ENCODE measurements around the gene USH1G.
A peak's percentile ranks its signal among the peaks of the same experiment; 100 is the strongest.

USH1G gene

DNA sequence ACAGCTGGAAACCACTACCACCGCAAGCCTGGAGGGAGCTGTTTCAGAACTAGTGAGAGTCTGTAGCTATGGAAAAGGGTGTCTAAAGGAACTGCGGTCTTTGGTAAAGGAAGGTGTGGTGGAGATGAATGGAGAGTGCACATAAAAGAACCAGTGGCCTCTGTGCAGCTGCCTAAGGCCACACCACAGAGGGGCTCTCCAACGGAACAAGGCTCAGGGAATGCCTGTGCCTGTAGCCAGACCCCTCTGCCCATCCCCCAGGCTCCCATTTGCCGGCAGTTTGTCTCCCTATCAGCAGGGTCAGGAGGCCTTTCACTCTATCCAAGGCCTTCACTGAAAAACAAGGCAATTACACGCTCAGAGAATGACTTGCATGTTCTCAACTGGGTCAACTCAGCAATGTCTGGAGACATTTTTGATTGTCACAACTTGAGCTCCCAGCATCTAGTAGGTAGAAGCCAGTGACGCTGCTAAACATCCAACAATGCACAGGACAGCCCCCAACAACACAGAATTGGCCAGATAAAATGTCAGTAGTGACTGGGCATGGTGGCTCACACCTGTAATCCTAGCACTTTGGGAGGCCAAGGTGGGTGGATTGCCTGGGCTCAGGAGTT is 47.0 kb downstream of the USH1G start:
- TF ChIP-seq, protein P1, sequence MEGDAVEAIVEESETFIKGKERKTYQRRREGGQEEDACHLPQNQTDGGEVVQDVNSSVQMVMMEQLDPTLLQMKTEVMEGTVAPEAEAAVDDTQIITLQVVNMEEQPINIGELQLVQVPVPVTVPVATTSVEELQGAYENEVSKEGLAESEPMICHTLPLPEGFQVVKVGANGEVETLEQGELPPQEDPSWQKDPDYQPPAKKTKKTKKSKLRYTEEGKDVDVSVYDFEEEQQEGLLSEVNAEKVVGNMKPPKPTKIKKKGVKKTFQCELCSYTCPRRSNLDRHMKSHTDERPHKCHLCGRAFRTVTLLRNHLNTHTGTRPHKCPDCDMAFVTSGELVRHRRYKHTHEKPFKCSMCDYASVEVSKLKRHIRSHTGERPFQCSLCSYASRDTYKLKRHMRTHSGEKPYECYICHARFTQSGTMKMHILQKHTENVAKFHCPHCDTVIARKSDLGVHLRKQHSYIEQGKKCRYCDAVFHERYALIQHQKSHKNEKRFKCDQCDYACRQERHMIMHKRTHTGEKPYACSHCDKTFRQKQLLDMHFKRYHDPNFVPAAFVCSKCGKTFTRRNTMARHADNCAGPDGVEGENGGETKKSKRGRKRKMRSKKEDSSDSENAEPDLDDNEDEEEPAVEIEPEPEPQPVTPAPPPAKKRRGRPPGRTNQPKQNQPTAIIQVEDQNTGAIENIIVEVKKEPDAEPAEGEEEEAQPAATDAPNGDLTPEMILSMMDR (IDR thresholded peaks at IDR 0.05; ENCODE audit: low read depth, low read length), result no peak
- H3K4me3 ChIP-seq (ENCODE audit: low read depth, low read length), result no peak overlapping the region

DNA sequence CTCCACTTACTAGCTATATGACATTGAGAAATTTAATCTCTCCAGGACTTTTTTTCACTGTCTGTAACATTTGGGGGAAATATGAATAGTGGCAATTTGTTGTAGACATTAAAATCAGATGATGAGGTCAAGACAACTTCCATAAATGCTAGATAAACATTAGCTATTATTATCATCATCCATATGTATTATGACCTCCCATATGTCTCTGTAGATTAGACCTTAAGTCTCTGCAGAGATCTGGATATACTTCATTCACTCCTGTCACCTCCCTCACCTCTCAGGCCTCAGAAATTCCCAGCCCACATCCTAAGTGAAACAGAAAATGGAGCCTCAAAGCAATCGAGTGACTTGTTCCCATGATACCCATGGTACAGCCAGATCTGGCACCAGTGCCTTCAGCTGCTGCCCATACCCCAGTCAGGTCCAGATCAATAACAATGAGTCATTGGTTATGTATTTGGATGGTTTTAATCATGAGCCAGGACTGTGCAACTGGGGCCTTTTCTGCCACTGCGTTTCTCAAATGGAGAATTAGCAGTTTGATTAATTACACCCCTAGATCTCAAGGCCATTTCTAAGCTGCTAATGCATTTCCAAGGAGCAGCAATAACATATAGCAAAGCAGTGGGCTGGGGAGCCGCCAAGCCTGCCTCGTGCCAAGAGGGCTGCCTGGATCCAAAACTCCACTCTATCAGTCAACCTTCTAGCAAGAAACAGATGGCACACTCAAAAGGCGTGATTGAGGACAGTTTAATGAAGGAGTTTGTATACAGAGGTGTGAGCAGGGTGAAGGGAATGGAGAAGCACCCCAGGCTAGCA is 47.7 kb downstream of the USH1G start:
- H3K4me3 ChIP-seq (ENCODE audit: low read depth, low read length), result no peak overlapping the region

DNA sequence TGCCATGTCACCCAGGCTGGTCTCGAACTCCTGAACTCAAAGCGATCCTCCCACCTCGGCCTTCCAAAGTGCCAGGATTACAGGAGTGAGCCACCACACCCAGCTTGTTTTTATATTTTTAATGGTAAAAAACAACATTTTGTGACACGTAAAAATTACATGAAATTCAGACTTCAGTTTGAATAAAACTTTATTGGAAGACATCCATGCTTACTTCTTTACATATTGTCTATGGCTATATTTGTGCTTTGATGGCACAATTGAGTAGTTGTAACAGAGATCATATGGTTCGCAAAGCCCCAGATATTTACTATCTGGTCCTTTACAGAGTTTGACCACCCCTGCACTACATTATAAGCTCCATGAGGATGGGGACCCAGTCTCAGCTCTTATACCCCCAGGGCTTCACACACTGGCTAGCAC is 48.4 kb downstream of the USH1G start:
- no peak overlapping the region for H3K4me3 ChIP-seq (ENCODE audit: low read depth, low read length)
- TF ChIP-seq, protein P1 (IDR thresholded peaks at IDR 0.05; ENCODE audit: low read depth, low read length), result no peak

More for the DNA sequence above, 47.7 kb downstream of the USH1G start:
- TF ChIP-seq, protein P1 (IDR thresholded peaks at IDR 0.05; ENCODE audit: low read depth, low read length), result no peak

DNA sequence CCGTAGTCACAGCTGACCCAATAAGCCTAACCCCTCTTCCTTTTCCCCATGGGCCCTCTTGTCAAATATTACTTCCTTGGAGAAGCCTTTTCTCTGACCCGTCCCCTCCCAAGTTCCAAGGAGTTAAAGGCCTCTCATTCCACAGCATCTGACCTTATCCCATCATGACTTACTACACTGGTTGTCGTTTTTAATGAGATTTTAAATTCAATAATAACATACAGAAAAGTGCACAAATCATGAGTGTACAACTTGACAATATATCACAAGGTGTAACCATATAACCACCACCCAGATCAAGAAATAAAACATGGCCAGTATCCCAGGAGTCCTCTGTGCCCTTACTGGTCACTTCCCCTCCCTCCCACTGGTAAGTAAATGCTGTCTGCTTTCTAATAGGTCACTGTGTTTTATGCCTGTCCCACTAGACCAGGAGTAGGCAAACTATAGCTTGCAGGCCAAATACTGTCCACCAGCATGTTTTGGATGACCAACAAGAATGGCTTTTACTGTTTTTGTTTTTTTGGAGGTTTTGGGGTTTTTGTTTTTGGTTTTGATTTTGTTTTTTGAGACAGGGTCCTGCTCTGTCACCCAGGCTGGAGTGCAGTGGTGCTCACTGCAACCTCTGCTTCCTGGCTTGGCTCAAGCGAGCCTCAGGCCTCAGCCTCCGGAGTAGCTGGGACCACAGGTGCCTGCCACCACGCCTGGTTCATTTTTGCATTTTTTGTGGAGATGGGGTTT is 49.0 kb downstream of the USH1G start:
- TF ChIP-seq, protein P1 (IDR thresholded peaks at IDR 0.05; ENCODE audit: low read depth, low read length), result no peak

DNA sequence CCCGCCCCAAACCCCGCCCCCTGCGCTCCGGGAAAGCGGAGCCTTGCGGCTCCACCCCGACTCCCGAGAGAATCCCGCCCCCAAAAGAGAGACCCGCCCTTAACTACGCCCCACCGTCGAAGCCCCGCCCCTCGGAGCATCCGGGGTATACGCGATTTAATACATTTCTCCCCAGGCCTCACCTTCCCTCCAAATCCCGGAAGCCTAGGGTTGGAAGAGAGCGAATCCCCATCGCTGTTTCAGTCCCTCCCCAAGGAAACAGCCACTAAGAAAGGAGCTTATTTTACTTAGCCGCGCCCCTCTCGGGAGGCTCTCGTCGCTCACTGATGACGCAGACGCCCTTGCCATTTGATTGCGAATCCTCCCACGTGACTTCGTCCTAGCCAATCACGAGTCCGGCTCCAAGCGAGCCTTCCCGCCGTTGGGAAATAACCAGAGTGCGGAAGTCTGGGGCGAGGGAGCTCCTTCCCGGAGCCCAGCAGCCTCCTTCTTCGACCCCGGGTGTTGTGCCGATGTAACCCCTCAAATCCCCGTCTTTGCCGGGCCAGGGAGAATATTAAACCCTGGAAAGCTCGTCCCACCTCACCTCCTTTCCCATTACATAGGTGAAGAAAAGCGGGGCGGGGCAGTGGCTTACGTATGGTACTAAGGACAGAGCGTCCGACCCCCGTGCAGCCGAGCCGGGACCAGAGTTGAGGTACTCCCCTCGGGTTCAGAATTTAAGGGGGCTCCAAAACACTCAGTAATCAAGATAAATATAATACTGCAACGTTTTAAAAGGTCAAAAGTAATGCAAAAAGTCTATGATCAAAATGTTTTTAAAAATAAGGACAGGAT is 49.8 kb downstream of the USH1G start:
- TF ChIP-seq, protein P1 (IDR thresholded peaks at IDR 0.05; ENCODE audit: low read depth, low read length), result no peak
- peak overlapping the region; percentile 83 for H3K4me3 ChIP-seq (ENCODE audit: low read depth, low read length)

More for the DNA sequence above, 49.0 kb downstream of the USH1G start:
- H3K4me3 ChIP-seq (ENCODE audit: low read depth, low read length), result peak overlapping the region; percentile 83

DNA sequence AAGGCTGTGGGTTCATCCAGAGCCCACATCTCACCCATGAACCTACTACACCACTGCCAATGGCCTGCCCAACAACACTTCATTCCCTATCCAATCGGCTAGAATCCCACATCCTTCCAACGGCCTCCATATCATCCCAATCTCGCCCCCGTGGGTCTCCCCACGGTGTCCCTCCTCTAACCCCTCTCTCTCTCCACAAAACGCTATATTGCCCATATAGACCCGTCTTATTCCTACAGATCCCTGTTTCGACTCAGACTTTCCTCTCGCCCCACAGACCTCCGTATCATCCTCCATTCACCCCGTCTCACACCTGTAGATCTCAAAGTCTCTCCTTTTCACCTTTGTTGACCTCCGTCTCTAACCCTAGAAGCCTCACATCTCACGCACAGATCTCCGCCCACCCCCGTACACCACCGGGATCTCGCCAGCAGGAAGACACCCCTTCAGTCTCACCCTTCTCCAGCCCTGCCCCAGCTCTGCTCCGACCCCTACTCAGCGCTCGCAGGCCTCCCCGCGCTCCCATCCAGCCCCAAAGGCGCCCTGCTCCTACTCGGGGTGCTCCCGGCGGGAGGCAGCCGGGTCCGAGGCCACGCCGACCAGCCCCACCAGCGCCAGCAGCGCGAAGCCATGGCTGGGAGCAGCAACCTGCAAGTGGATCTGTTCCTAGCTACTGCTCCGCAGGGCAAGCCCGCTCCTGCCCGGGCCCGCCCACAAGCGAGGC is 50.6 kb downstream of the USH1G start, which contains the start of gene FDXR:
FDXR (minus strand) TSS at position 682 of the 724 bp plus-strand sequence; CDS start at position 632, 50 bp downstream.
- peak within 1 kb of the TSS; percentile 83 for H3K4me3 ChIP-seq (ENCODE audit: low read depth, low read length)
- TF ChIP-seq, protein P1 (IDR thresholded peaks at IDR 0.05; ENCODE audit: low read depth, low read length), result no peak

Measured in WI38 (cell line).